B cell (primary cell): ENCODE data around the gene SLC16A2. TPM values are rescaled to one million over a fixed set of nuclear protein-coding genes. Genes with fewer than 3 reads are reported as not detected.

Source experiments
- ATAC-seq: fragments of 200-7000 bp; cut with Tn5 transposase; one replicate; pipeline ENCODE4 v1.10.0; 2021; ENCODE audit warnings: low read depth, mild to moderate bottlenecking, moderate number of reproducible peaks, moderate library complexity
- CTCF ChIA-PET: fragments of 350-600 bp; sonication (Branson Sonifier 250); formaldehyde crosslinking; loops from one replicate; lab custom pipeline; 2021; ENCODE audit warnings: antibody characterized with exemption, inconsistent platforms; lab: Charles Lee
- POLR2A ChIA-PET: fragments of 350-600 bp; sonication (Branson Sonifier 250); formaldehyde crosslinking; loops from one replicate; lab custom pipeline; 2021; ENCODE audit warnings: antibody characterized with exemption; lab: Charles Lee
- DNase-seq: peaks from one replicate; pipeline ENCODE4 v3.0.0; 2013
- H2AFZ ChIP-seq: 2 replicates; pipeline ENCODE4 v1.6.1; 2012; ENCODE audit warnings: mild to moderate bottlenecking, low read depth, low read length; ENCODE audit not compliant: insufficient read depth, poor library complexity, severe bottlenecking
- H3K27ac ChIP-seq, 2 donors: 1 replicate in 1 of 2; 2 replicates in 1 of 2; pipeline ENCODE4 v1.5.1; 2012 to 2013; ENCODE audit warnings: low read length in 2 of 2, mild to moderate bottlenecking in 2 of 2, moderate library complexity in 1 of 2
- H3K27me3 ChIP-seq, 4 experiments: fragments of 200-600 bp in 1 of 4; sonication (generic) in 1 of 4; replicated peaks in 1 of 4; 1 replicate in 2 of 4; 2 replicates in 2 of 4; pipeline versions ENCODE4 v1.6.1 to v1.7.0; 2013 to 2016; ENCODE audit warnings: low read length in 3 of 4, mild to moderate bottlenecking in 2 of 4, mixed read lengths in 1 of 4, moderate library complexity in 1 of 4; ENCODE audit not compliant: insufficient read depth in 4 of 4, control insufficient read depth in 3 of 4; ENCODE audit errors: control extremely low read depth in 1 of 4
- H3K36me3 ChIP-seq, 2 experiments: replicated peaks in 1 of 2; 1 replicate in 1 of 2; 2 replicates in 1 of 2; pipeline versions ENCODE4 v1.6.1 to v1.7.1; 2013; ENCODE audit warnings: low read length in 1 of 2; ENCODE audit not compliant: insufficient read depth in 2 of 2, control insufficient read depth in 1 of 2; ENCODE audit errors: control extremely low read depth in 1 of 2, extremely low read depth in 1 of 2
- H3K4me1 ChIP-seq, 2 donors: fragments of 200-600 bp in 1 of 2; sonication (generic) in 1 of 2; 1 replicate in 1 of 2; 2 replicates in 1 of 2; pipeline versions ENCODE4 v1.5.1 to v1.6.1; 2013 to 2017; ENCODE audit warnings: low read length in 2 of 2; ENCODE audit not compliant: control insufficient read depth in 2 of 2, insufficient read depth in 2 of 2
- H3K4me2 ChIP-seq: replicated peaks from 2 replicates; pipeline ENCODE3; 2012; ENCODE audit warnings: mild to moderate bottlenecking, low read depth, low read length; ENCODE audit not compliant: poor library complexity, severe bottlenecking
- H3K4me3 ChIP-seq, 5 experiments: fragments of 200-600 bp in 1 of 5; sonication (generic) in 1 of 5; 1 replicate in 3 of 5; 2 replicates in 2 of 5; pipeline versions ENCODE4 v1.5.1 to v1.7.0; 2011 to 2016; ENCODE audit warnings: low read length in 4 of 5, mild to moderate bottlenecking in 4 of 5, low read depth in 2 of 5, control low read depth in 1 of 5, moderate library complexity in 1 of 5; ENCODE audit not compliant: insufficient read depth in 1 of 5; ENCODE audit errors: control extremely low read depth in 1 of 5, extremely low read depth in 1 of 5
- H3K79me2 ChIP-seq: fragments of 200-600 bp; sonication (generic); one replicate; pipeline ENCODE4 v1.6.0; 2016; ENCODE audit warnings: low read length; ENCODE audit not compliant: control insufficient read depth, insufficient read depth
- H3K9ac ChIP-seq: fragments of 200-600 bp; sonication (generic); 2 replicates; pipeline ENCODE4 v1.6.1; 2017; ENCODE audit warnings: mild to moderate bottlenecking, low read length, moderate library complexity
- H3K9me3 ChIP-seq, 3 donors: one replicate each; pipeline versions ENCODE4 v1.6.1 to v1.7.1; 2013; ENCODE audit warnings: low read length in 2 of 3; ENCODE audit not compliant: control insufficient read depth in 2 of 3, insufficient read depth in 1 of 3; ENCODE audit errors: control extremely low read depth in 1 of 3
- H4K20me1 ChIP-seq: 2 replicates; pipeline ENCODE4 v1.6.0; 2012; ENCODE audit warnings: mild to moderate bottlenecking, low read length; ENCODE audit not compliant: insufficient read depth, control insufficient read depth, poor library complexity, severe bottlenecking
- H3K27ac Mint-ChIP-seq: one replicate; pipeline ENCODE4 v1.8.0; 2021; ENCODE audit warnings: mixed read lengths
- H3K27me3 Mint-ChIP-seq: one replicate; pipeline ENCODE4 v1.8.0; 2021; ENCODE audit warnings: mixed read lengths
- H3K4me1 Mint-ChIP-seq: one replicate; pipeline ENCODE4 v1.8.0; 2021; ENCODE audit warnings: mixed read lengths
- H3K4me3 Mint-ChIP-seq: one replicate; pipeline ENCODE4 v1.8.0; 2021; ENCODE audit warnings: mixed read lengths
- H3K9me3 Mint-ChIP-seq: one replicate; pipeline ENCODE4 v1.8.0; 2022; ENCODE audit warnings: mixed read lengths; ENCODE audit not compliant: insufficient read depth
- CTCF ChIP-seq: fragments of 200-600 bp; IDR thresholded peaks from one replicate; pipeline ENCODE4 v1.8.0; 2022; ENCODE audit warnings: antibody characterized with exemption, mild to moderate bottlenecking
- EZH2 ChIP-seq: IDR thresholded peaks from 2 replicates; pipeline ENCODE4 v1.6.1; 2012; ENCODE audit warnings: borderline replicate concordance, low read depth, mild to moderate bottlenecking, moderate library complexity, low read length; ENCODE audit not compliant: insufficient read depth, poor library complexity, severe bottlenecking
- WGBS: methylation state at CpG from one replicate; pipeline ENCODE4 v1.1.5; 2013; ENCODE audit warnings: missing lambda C conversion rate; ENCODE audit not compliant: insufficient coverage; 5-methylcytosine and 5-hydroxymethylcytosine counted together
- intact Hi-C: fragments of 100-400 bp; cut with micrococcal nuclease; formaldehyde crosslinking; loops from one replicate; pipeline ENCODE4 v1.10.0; 2022
- polyA plus RNA-seq: library from polyadenylated mRNA; depleted of rRNA; stranded (reverse); fragments of >200 nt; gene quantifications from 2 replicates; pipeline ENCODE4 v1.2.3, GENCODE V29; 2012
- total RNA-seq, 2 donors: library from RNA; stranded (reverse); fragments of 120-200 nt in 1 of 2; gene quantifications; 1 replicate in 1 of 2; 2 replicates in 1 of 2; pipeline versions ENCODE4 v1.2.3 to v1.2.4, GENCODE V29; 2013 to 2022

SLC16A2 gene
- total and polyA plus RNA-seq, 2 donors (not counting 1 experiment from before 2014, with no cell fraction given) = not detected

GRCh38 chrX:74520896-74521295, 99.6 kb downstream of the SLC16A2 start:
- Histone ChIP-seq H3K27ac (no peak overlapping the region), H2AFZ (no peak overlapping the region), H3K4me1 (no peaks in the 10 kb centered on the region), H4K20me1 (no peaks in the 10 kb centered on the region), H3K36me3 (no peaks in the 10 kb centered on the region), H3K27me3 (no peaks in the 10 kb centered on the region), H3K79me2 (no peaks in the 10 kb centered on the region), H3K4me2 (no peak overlapping the region), H3K4me3 (no peak overlapping the region), H3K9ac (no peak overlapping the region), H3K9me3 (no peaks in the 10 kb centered on the region)
- no peaks in the 10 kb centered on the region for H3K27me3 Mint-ChIP-seq
- intact Hi-C loops = no loop called here
- H3K27ac Mint-ChIP-seq = no peak overlapping the region
- ATAC-seq (no peak), DNase-seq (no peak)
- ChIA-PET POLR2A (no interaction called here), CTCF (interaction anchor here (1.0 kb wide), 1 partner anchor 28 kb away, joined by 3 read pairs; no protein-coding TSS in a partner anchor)
- H3K4me1 Mint-ChIP-seq = no peaks in the 10 kb centered on the region
- TF ChIP-seq CTCF = no peak
- no peak for TF ChIP-seq EZH2
- no peaks in the 10 kb centered on the region for H3K9me3 Mint-ChIP-seq
- no CpG with 5 or more reads among the region's 8 CpGs for WGBS
- no peak overlapping the region for H3K4me3 Mint-ChIP-seq

GRCh38 chrX:74521961-74522751, 100.9 kb downstream of the SLC16A2 start:
- CTCF ChIA-PET = no interaction called here

More at GRCh38 chrX:74521961-74522751, 100.9 kb downstream of the SLC16A2 start:
- Mint-ChIP-seq H3K4me1 (no peaks in the 10 kb centered on the region), H3K27ac (no peak overlapping the region), H3K27me3 (no peaks in the 10 kb centered on the region), H3K9me3 (no peaks in the 10 kb centered on the region), H3K4me3 (no peak overlapping the region)
- H3K27me3 ChIP-seq = no peaks in the 10 kb centered on the region
- no peaks in the 10 kb centered on the region for H3K4me1 ChIP-seq
- intact Hi-C loops = no loop called here
- H3K79me2 ChIP-seq = no peaks in the 10 kb centered on the region
- no peak overlapping the region for H2AFZ ChIP-seq
- H4K20me1 ChIP-seq = no peaks in the 10 kb centered on the region
- H3K4me3 ChIP-seq = no peak overlapping the region
- no peaks in the 10 kb centered on the region for H3K9me3 ChIP-seq
- ATAC-seq = no peak
- no peak overlapping the region for H3K4me2 ChIP-seq
- WGBS = no CpG with 5 or more reads among the region's 9 CpGs
- H3K27ac ChIP-seq = no peak overlapping the region
- DNase-seq = no peak
- no peak overlapping the region for H3K9ac ChIP-seq
- POLR2A ChIA-PET = no interaction called here
- H3K36me3 ChIP-seq = no peaks in the 10 kb centered on the region
- no peak for TF ChIP-seq EZH2
- no peak for TF ChIP-seq CTCF
